Naive thymus-derived CD4-positive, alpha-beta T cell (primary cell): ENCODE data around the gene CACNB3. TPM values are rescaled to one million over a fixed set of nuclear protein-coding genes. Genes with fewer than 3 reads are reported as not detected.

Experiments used
- ATAC-seq: fragments of 150-1000 bp; cut with Tn5 transposase; 2 replicates; pipeline ENCODE4 v1.10.0; 2021; ENCODE audit warnings: mild to moderate bottlenecking, moderate library complexity
- CTCF ChIA-PET: fragments of 350-600 bp; sonication (Branson Sonifier 250); formaldehyde crosslinking; loops from one replicate; lab custom pipeline; 2021; ENCODE audit warnings: antibody characterized with exemption; lab: Charles Lee
- POLR2A ChIA-PET: fragments of 350-600 bp; sonication (Branson Sonifier 250); formaldehyde crosslinking; loops from one replicate; lab custom pipeline; 2021; ENCODE audit warnings: antibody characterized with exemption, inconsistent platforms; lab: Charles Lee
- DNase-seq, 9 donors: peaks; one replicate each; pipeline versions ENCODE4 v3.0.0 to v3.0.0-alpha.2; 2020 to 2022; ENCODE audit warnings: mixed read lengths in 1 of 9
- H3K27ac ChIP-seq: one replicate; pipeline ENCODE4 v1.7.0; 2013; ENCODE audit warnings: mild to moderate bottlenecking, low read depth, low read length, moderate library complexity
- H3K27me3 ChIP-seq, 2 donors: one replicate each; pipeline ENCODE4 v1.7.0; 2013; ENCODE audit warnings: low read length in 2 of 2, mild to moderate bottlenecking in 2 of 2, moderate library complexity in 2 of 2; ENCODE audit not compliant: control insufficient read depth in 2 of 2, insufficient read depth in 2 of 2
- H3K36me3 ChIP-seq, 3 experiments: 1 replicate in 2 of 3; 2 replicates in 1 of 3; pipeline ENCODE4 v1.7.0; 2013; ENCODE audit warnings: low read length in 3 of 3, mild to moderate bottlenecking in 3 of 3, moderate library complexity in 1 of 3; ENCODE audit not compliant: insufficient read depth in 3 of 3, control insufficient read depth in 2 of 3
- H3K4me1 ChIP-seq, 2 donors: one replicate each; pipeline ENCODE4 v1.7.0; 2013; ENCODE audit warnings: low read length in 2 of 2, mild to moderate bottlenecking in 2 of 2, moderate library complexity in 1 of 2; ENCODE audit not compliant: control insufficient read depth in 2 of 2, insufficient read depth in 2 of 2
- H3K4me3 ChIP-seq: 2 replicates; pipeline ENCODE4 v1.7.0; 2013; ENCODE audit warnings: mild to moderate bottlenecking, low read length
- H3K9me3 ChIP-seq, 3 experiments: 1 replicate in 2 of 3; 2 replicates in 1 of 3; pipeline ENCODE4 v1.7.0; 2013; ENCODE audit warnings: low read length in 3 of 3; ENCODE audit not compliant: control insufficient read depth in 2 of 3
- H3K27ac Mint-ChIP-seq, 9 donors: one replicate each; pipeline ENCODE4 v1.8.0; 2020 to 2022; ENCODE audit warnings: mixed read lengths in 9 of 9, mild to moderate bottlenecking in 8 of 9, moderate library complexity in 5 of 9, inconsistent platforms in 2 of 9
- H3K27me3 Mint-ChIP-seq, 5 donors: one replicate each; pipeline ENCODE4 v1.8.0; 2021 to 2022; ENCODE audit warnings: mixed read lengths in 5 of 5, mild to moderate bottlenecking in 1 of 5
- H3K36me3 Mint-ChIP-seq, 5 donors: one replicate each; pipeline ENCODE4 v1.8.0; 2020 to 2022; ENCODE audit warnings: mixed read lengths in 5 of 5, mild to moderate bottlenecking in 3 of 5, inconsistent platforms in 1 of 5
- H3K4me1 Mint-ChIP-seq, 7 donors: one replicate each; pipeline ENCODE4 v1.8.0; 2020 to 2022; ENCODE audit warnings: mixed read lengths in 7 of 7, mild to moderate bottlenecking in 3 of 7, inconsistent platforms in 1 of 7
- H3K4me3 Mint-ChIP-seq, 10 donors: one replicate each; pipeline ENCODE4 v1.8.0; 2020 to 2022; ENCODE audit warnings: mild to moderate bottlenecking in 10 of 10, mixed read lengths in 10 of 10, moderate library complexity in 6 of 10, inconsistent platforms in 2 of 10
- H3K9me3 Mint-ChIP-seq, 11 donors: one replicate each; pipeline ENCODE4 v1.8.0; 2020 to 2022; ENCODE audit warnings: mixed read lengths in 11 of 11, mild to moderate bottlenecking in 4 of 11, inconsistent platforms in 1 of 11, moderate library complexity in 1 of 11
- intact Hi-C, 2 donors: fragments of 100-400 bp; cut with micrococcal nuclease; formaldehyde crosslinking; loops; one replicate each; pipeline ENCODE4 v1.15.1; 2023
- polyA plus RNA-seq, 2 donors: library from polyadenylated mRNA; unstranded; fragments of 300-500 nt; fragmentation: Illumina TruSeq; gene quantifications; one replicate each; pipeline ENCODE4 v1.2.3, GENCODE V29; 2021
- total RNA-seq, 6 experiments: library from RNA in 5 of 6; stranded (reverse) in 5 of 6; gene quantifications; 1 replicate in 5 of 6; 2 replicates in 1 of 6; pipeline ENCODE4 v1.2.3 and lab custom pipeline; 2021 to 2026

Gene CACNB3
- total and polyA plus RNA-seq, 7 experiments from 2014 or later, result 0.89 to 14.7 (median 4.3) TPM

- Histone ChIP-seq H3K4me3 (no peak overlapping the region), H3K27me3 (no peaks in the 10 kb centered on the region), H3K4me1 (no peaks in the 10 kb centered on the region), H3K9me3 (no peaks in the 10 kb centered on the region), H3K36me3 (no peaks in the 10 kb centered on the region), H3K27ac (no peak overlapping the region)
- POLR2A ChIA-PET, result no interaction called here
- no peak for ATAC-seq
- no peak overlapping the region for H3K4me3 Mint-ChIP-seq
- no peaks in the 10 kb centered on the region for H3K36me3 Mint-ChIP-seq
- H3K4me1 Mint-ChIP-seq, result peaks cover 0 to 3% (median 0%) of the 10 kb centered on the region in 7 donors
- DNase-seq, result no peak
- H3K9me3 Mint-ChIP-seq, result no peaks in the 10 kb centered on the region
- peaks cover 14 to 28% (median 22%) of the 10 kb centered on the region in 5 donors for H3K27me3 Mint-ChIP-seq
- CTCF ChIA-PET, result interaction anchor here (1.2 kb wide), 1 partner anchor 12 kb away, joined by 3 read pairs; no protein-coding TSS in a partner anchor
- intact Hi-C loops, result no loop called here
- no peak overlapping the region for H3K27ac Mint-ChIP-seq
Measured at GRCh38 chr12:48781750-48782456, 36.4 kb upstream of the CACNB3 start.

GRCh38 chr12:48782457-48783395 lies 35.6 kb upstream of the CACNB3 start:
- ChIA-PET POLR2A (no interaction called here), CTCF (interaction anchor here (1.0 to 1.2 kb wide), 2 partner anchors 12 to 13 kb away, joined by 3 read pairs; no protein-coding TSS in a partner anchor)
- Mint-ChIP-seq H3K27ac (no peak overlapping the region), H3K27me3 (peaks cover 22 to 36% (median 29%) of the 10 kb centered on the region in 5 donors), H3K36me3 (no peaks in the 10 kb centered on the region), H3K9me3 (no peaks in the 10 kb centered on the region), H3K4me1 (peaks cover 0 to 3% (median 0%) of the 10 kb centered on the region in 7 donors), H3K4me3 (no peak overlapping the region)
- H3K27ac ChIP-seq, result no peak overlapping the region
- no peaks in the 10 kb centered on the region for H3K36me3 ChIP-seq
- no peak for ATAC-seq
- H3K27me3 ChIP-seq, result peaks cover 0 to 2% of the 10 kb centered on the region in 2 donors
- intact Hi-C loops, result no loop called here
- no peak for DNase-seq
- no peaks in the 10 kb centered on the region for H3K9me3 ChIP-seq
- H3K4me3 ChIP-seq, result no peak overlapping the region
- H3K4me1 ChIP-seq, result no peaks in the 10 kb centered on the region

GRCh38 chr12:48783432-48783831 lies 34.9 kb upstream of the CACNB3 start:
- H3K9me3 Mint-ChIP-seq, result no peaks in the 10 kb centered on the region
- ChIA-PET CTCF (interaction anchor here (1.0 to 1.2 kb wide), 2 partner anchors 11 to 12 kb away, joined by 3 read pairs; no protein-coding TSS in a partner anchor), POLR2A (no interaction called here)
- no peaks in the 10 kb centered on the region for H3K36me3 Mint-ChIP-seq
- intact Hi-C loops, result no loop called here
- H3K27ac Mint-ChIP-seq, result no peak overlapping the region
- no peaks in the 10 kb centered on the region for H3K36me3 ChIP-seq
- DNase-seq (no peak), ATAC-seq (no peak)
- H3K27me3 Mint-ChIP-seq, result peaks cover 29 to 43% (median 36%) of the 10 kb centered on the region in 5 donors
- H3K4me1 ChIP-seq, result no peaks in the 10 kb centered on the region
- no peak overlapping the region for H3K27ac ChIP-seq
- no peak overlapping the region for H3K4me3 ChIP-seq
- peaks cover 6 to 7% of the 10 kb centered on the region in 2 donors for H3K27me3 ChIP-seq
- H3K9me3 ChIP-seq, result no peaks in the 10 kb centered on the region
- H3K4me1 Mint-ChIP-seq, result peaks cover 0 to 8% (median 3%) of the 10 kb centered on the region in 7 donors
- no peak overlapping the region for H3K4me3 Mint-ChIP-seq

DNA sequence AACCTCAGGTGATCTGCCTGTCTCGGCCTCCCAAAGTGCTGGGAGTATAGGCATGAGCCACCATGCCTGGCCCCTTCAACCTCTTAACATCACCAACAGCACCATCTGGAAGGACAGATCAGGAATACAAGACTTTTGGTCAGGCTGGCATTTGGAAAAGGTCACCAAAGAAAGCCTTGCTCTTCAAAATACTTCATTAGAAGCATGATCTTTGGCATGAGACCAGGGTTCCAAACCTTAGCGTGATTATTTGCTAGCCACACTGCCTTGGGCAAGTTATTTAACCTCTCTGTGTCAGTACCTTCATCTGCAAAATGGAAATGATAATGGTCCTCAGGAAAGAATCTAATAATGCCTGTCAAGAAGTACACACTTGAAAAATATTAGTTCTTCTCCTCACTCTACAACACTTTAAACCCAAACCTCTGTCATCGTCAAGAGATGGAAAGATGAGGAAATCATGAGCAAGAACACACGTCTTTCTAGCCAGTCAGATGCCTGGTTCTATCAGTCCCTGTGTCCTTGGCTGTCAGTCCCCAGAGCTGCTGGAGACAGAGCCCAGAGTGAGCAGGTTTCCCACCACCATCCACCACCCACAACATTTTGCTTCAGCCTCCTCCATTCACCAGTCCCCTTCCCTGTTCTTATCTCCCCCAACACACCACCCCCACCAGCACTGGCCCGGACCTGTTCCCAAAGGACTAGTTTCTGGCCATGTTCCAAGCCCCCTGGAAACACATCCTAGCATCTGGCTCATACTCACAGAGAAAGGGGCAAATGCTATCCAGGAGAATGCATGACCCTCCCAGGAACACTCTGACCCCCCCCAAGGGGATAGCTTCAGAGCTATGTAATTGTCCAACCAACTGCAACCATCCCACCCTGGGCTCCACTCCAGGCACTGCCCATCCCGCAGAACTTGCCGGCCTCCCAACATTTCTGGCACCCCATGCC lies 31.4 kb upstream of the CACNB3 start:
- DNase-seq, result no peak
- intact Hi-C loops, result no loop called here
- H3K36me3 ChIP-seq, result no peaks in the 10 kb centered on the region
- ATAC-seq, result no peak
- H3K9me3 ChIP-seq, result no peaks in the 10 kb centered on the region
- Mint-ChIP-seq H3K4me1 (peaks cover 5 to 14% (median 10%) of the 10 kb centered on the region in 7 donors), H3K27ac (no peak overlapping the region), H3K9me3 (no peaks in the 10 kb centered on the region), H3K36me3 (no peaks in the 10 kb centered on the region), H3K27me3 (peaks cover 44 to 62% (median 55%) of the 10 kb centered on the region in 5 donors), H3K4me3 (peak overlapping the region in 3 of 10 donors; percentile 51 to 70 (median 63))
- no peak overlapping the region for H3K27ac ChIP-seq
- peaks cover 12 to 15% of the 10 kb centered on the region in 2 donors for H3K27me3 ChIP-seq
- H3K4me1 ChIP-seq, result no peaks in the 10 kb centered on the region
- no peak overlapping the region for H3K4me3 ChIP-seq
- ChIA-PET CTCF (no interaction called here), POLR2A (no interaction called here)

- H3K27ac Mint-ChIP-seq, result no peak overlapping the region
- DNase-seq (no peak), ATAC-seq (no peak)
- Histone ChIP-seq H3K36me3 (no peaks in the 10 kb centered on the region), H3K27me3 (peaks cover 12 to 15% of the 10 kb centered on the region in 2 donors), H3K4me3 (no peak overlapping the region), H3K9me3 (no peaks in the 10 kb centered on the region), H3K4me1 (no peaks in the 10 kb centered on the region), H3K27ac (no peak overlapping the region)
- no peaks in the 10 kb centered on the region for H3K36me3 Mint-ChIP-seq
- no peaks in the 10 kb centered on the region for H3K9me3 Mint-ChIP-seq
- H3K4me3 Mint-ChIP-seq, result peak overlapping the region; percentile 59 to 86 (median 64)
- ChIA-PET POLR2A (no interaction called here), CTCF (no interaction called here)
- peaks cover 5 to 14% (median 10%) of the 10 kb centered on the region in 7 donors for H3K4me1 Mint-ChIP-seq
- H3K27me3 Mint-ChIP-seq, result peaks cover 44 to 65% (median 53%) of the 10 kb centered on the region in 5 donors
- intact Hi-C loops, result loop anchor here in 1 of 2 donors (2.0 kb wide), 1 partner anchor 23 kb away; no protein-coding TSS in a partner anchor
Measured at GRCh38 chr12:48787791-48788523, 30.3 kb upstream of the CACNB3 start.
